Right hindlimb (tissue), 1 donor: ENCODE measurements around the gene FAM200C.

Source experiments
- DNase-seq: peaks from one replicate; pipeline ENCODE4 v3.0.0-alpha.2; 2018

Gene FAM200C

GRCh38 chr5:160419458-160420330 lies 19.8 kb upstream of the FAM200C start:
- no peak for DNase-seq

- peak; percentile 97 for DNase-seq
These were observed 19.0 kb upstream of the FAM200C start, which contains the start of gene SLU7 for GRCh38 chr5:160418561-160419457. Gene SLU7, minus strand, starts transcription at chr5:160419081. Its CDS starts 3,787 bp downstream, at chr5:160415294.

- no peak for DNase-seq
These were observed 1.0 kb downstream of the FAM200C start for GRCh38 chr5:160398806-160399205.

- DNase-seq, result no peak
These were observed 2.4 kb downstream of the FAM200C start for GRCh38 chr5:160397492-160397891.

- DNase-seq, result no peak
These were observed 4.7 kb downstream of the FAM200C start for GRCh38 chr5:160395111-160395510.

- no peak for DNase-seq
These were observed 8.8 kb downstream of the FAM200C start for GRCh38 chr5:160390787-160391696.

GRCh38 chr5:160387445-160387844 lies 12.4 kb downstream of the FAM200C start:
- no peak for DNase-seq

- DNase-seq, result no peak
These were observed 14.4 kb downstream of the FAM200C start for GRCh38 chr5:160385496-160385895.

GRCh38 chr5:160384681-160385080 lies 15.2 kb downstream of the FAM200C start:
- DNase-seq, result no peak

GRCh38 chr5:160382346-160382745 lies 17.5 kb downstream of the FAM200C start:
- no peak for DNase-seq

- DNase-seq, result no peak
These were observed 19.8 kb downstream of the FAM200C start for GRCh38 chr5:160380041-160380440.

- no peak for DNase-seq
These were observed 20.3 kb downstream of the FAM200C start for GRCh38 chr5:160379511-160379910.

GRCh38 chr5:160378330-160378729 lies 21.5 kb downstream of the FAM200C start:
- DNase-seq, result no peak

GRCh38 chr5:160377651-160378050 lies 22.2 kb downstream of the FAM200C start:
- no peak for DNase-seq

GRCh38 chr5:160376416-160376815 lies 23.4 kb downstream of the FAM200C start:
- no peak for DNase-seq

GRCh38 chr5:160375701-160376100 lies 24.2 kb downstream of the FAM200C start:
- no peak for DNase-seq

GRCh38 chr5:160375166-160375565 lies 24.7 kb downstream of the FAM200C start:
- DNase-seq, result no peak

GRCh38 chr5:160371294-160371693 lies 28.6 kb downstream of the FAM200C start:
- DNase-seq, result no peak

- DNase-seq, result no peak
These were observed 29.2 kb downstream of the FAM200C start for GRCh38 chr5:160370713-160371034.

GRCh38 chr5:160369990-160370712 lies 29.7 kb downstream of the FAM200C start, which contains the start of gene C1QTNF2:
Gene C1QTNF2, minus strand, starts transcription at chr5:160370626. Its CDS starts 15,615 bp downstream, at chr5:160355011.
- peak; percentile 89 for DNase-seq

- DNase-seq, result no peak
These were observed 32.0 kb downstream of the FAM200C start for GRCh38 chr5:160367885-160368284.

GRCh38 chr5:160367261-160367660 lies 32.6 kb downstream of the FAM200C start:
- DNase-seq, result no peak
